HK-2 (cell line): ENCODE measurements around the gene SPINK7.

ENCODE experiments used
- DNase-seq: peaks from one replicate; pipeline ENCODE4 v3.0.0-alpha.2; 2018; ENCODE audit not compliant: unreplicated experiment

The SPINK7 gene

GRCh38 chr5:148343603-148344487 lies 31.6 kb downstream of the SPINK7 start:
- no peak for DNase-seq

GRCh38 chr5:148347706-148348105 lies 35.5 kb downstream of the SPINK7 start:
- no peak for DNase-seq

DNA sequence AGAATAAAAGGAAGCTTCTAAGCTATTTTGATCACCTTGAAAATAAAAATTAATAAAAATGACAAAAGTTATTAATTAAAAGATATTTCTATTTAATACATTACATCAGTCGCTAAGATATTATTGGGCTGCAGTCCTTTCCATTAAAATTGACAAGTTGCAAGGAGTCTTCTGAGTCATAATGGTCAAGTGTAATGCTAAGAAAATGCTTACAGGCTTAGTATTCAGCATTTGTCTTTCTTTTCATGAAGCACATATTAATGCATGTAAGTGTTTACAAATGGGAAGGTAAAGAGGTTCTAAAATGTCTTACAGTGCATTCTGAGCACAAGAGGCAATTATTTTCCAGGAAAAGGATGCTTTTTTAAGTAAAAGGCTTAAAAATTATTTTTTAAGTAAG lies 40.5 kb downstream of the SPINK7 start:
- DNase-seq: no peak

- no peak for DNase-seq
Observed at GRCh38 chr5:148353634-148354033, 41.4 kb downstream of the SPINK7 start.

DNA sequence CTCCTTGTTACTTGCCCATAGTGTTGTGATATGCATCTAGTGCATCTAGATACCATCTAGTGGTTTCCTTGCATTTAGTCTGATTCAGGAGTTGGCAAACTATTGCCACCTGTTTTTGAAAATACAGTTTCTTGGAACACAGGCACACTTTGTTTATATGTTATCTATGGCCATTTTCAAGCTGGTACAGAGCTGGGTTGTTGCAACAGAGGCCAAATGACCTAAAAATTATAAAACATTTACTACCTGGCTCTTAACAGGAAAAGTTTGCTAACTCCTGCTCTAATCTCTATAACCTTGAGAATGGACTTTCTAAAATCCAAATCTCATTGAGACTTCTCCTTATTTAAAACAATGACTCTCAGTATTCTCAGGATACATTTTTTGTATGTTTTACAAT lies 52.1 kb downstream of the SPINK7 start:
- DNase-seq: no peak
